CD4-positive, alpha-beta T cell (primary cell): Measurements from ENCODE around the gene ZNF280B. TPM values are rescaled to one million over a fixed set of nuclear protein-coding genes. Genes with fewer than 3 reads are reported as not detected.
A peak's percentile ranks its signal among the peaks of the same experiment; 100 is the strongest.

Experiments used
- ATAC-seq: fragments of 200-7000 bp; cut with Tn5 transposase; one replicate; pipeline ENCODE4 v1.10.0; 2022; ENCODE audit warnings: mild to moderate bottlenecking; ENCODE audit not compliant: poor library complexity
- CTCF ChIA-PET: fragments of 350-600 bp; sonication (Branson Sonifier 250); formaldehyde crosslinking; loops from one replicate; lab custom pipeline; 2021; ENCODE audit warnings: antibody characterized with exemption, inconsistent platforms; lab: Charles Lee
- POLR2A ChIA-PET: fragments of 350-600 bp; sonication (Branson Sonifier 250); formaldehyde crosslinking; loops from one replicate; lab custom pipeline; 2021; ENCODE audit warnings: antibody characterized with exemption, inconsistent platforms; lab: Charles Lee
- DNase-seq, 14 experiments: peaks; one replicate each; pipeline ENCODE4 v3.0.0-alpha.2; 2013 to 2020; ENCODE audit warnings: mixed read lengths in 2 of 14
- H3K27ac ChIP-seq, 2 donors: one replicate each; pipeline versions ENCODE4 v1.5.1 to v1.7.0; 2013; ENCODE audit warnings: low read length in 2 of 2, low read depth in 1 of 2, mild to moderate bottlenecking in 1 of 2
- H3K27me3 ChIP-seq, 2 experiments: 1 replicate in 1 of 2; 2 replicates in 1 of 2; pipeline versions ENCODE4 v1.6.1 to v1.7.0; 2013; ENCODE audit warnings: low read length in 2 of 2, control low read depth in 1 of 2, mild to moderate bottlenecking in 1 of 2, moderate library complexity in 1 of 2; ENCODE audit not compliant: insufficient read depth in 2 of 2, control insufficient read depth in 1 of 2
- H3K36me3 ChIP-seq: one replicate; pipeline ENCODE4 v1.6.1; 2013; ENCODE audit warnings: low read length, control low read depth; ENCODE audit not compliant: insufficient read depth
- H3K4me1 ChIP-seq: one replicate; pipeline ENCODE4 v1.6.1; 2013; ENCODE audit warnings: low read length, control low read depth; ENCODE audit not compliant: insufficient read depth
- H3K4me3 ChIP-seq: one replicate; pipeline ENCODE4 v1.5.1; 2013; ENCODE audit warnings: mild to moderate bottlenecking, low read length, moderate library complexity
- H3K9me3 ChIP-seq, 2 experiments: 1 replicate in 1 of 2; 2 replicates in 1 of 2; pipeline versions ENCODE4 v1.6.1 to v1.7.0; 2013; ENCODE audit warnings: low read length in 2 of 2, mild to moderate bottlenecking in 2 of 2, control low read depth in 1 of 2, moderate library complexity in 1 of 2; ENCODE audit not compliant: control insufficient read depth in 1 of 2, insufficient read depth in 1 of 2
- H3K27ac Mint-ChIP-seq: one replicate; pipeline ENCODE4 v1.8.0; 2020; ENCODE audit warnings: mixed read lengths
- H3K27me3 Mint-ChIP-seq: one replicate; pipeline ENCODE4 v1.8.0; 2021; ENCODE audit warnings: mixed read lengths
- H3K36me3 Mint-ChIP-seq: one replicate; pipeline ENCODE4 v1.8.0; 2021; ENCODE audit warnings: low read depth, mixed read lengths
- H3K4me1 Mint-ChIP-seq: one replicate; pipeline ENCODE4 v1.8.0; 2021; ENCODE audit warnings: low read depth, mixed read lengths
- H3K4me3 Mint-ChIP-seq: one replicate; pipeline ENCODE4 v1.8.0; 2020; ENCODE audit warnings: mild to moderate bottlenecking, mixed read lengths
- H3K9me3 Mint-ChIP-seq: one replicate; pipeline ENCODE4 v1.8.0; 2020; ENCODE audit warnings: mixed read lengths
- CTCF ChIP-seq: fragments of 200-600 bp; IDR thresholded peaks from one replicate; pipeline ENCODE4 v1.8.0; 2022; ENCODE audit warnings: antibody characterized with exemption, mild to moderate bottlenecking
- intact Hi-C, 2 experiments: fragments of 100-400 bp; cut with DNase I in 1 of 2; cut with micrococcal nuclease in 1 of 2; formaldehyde crosslinking; loops; one replicate each; pipeline versions ENCODE4 v1.15.1 to v1.9.0; 2023 to 2025; cut with DNase I, micrococcal nuclease
- total RNA-seq, 174 experiments: library from RNA in 2 of 174; stranded (reverse) in 2 of 174; gene quantifications; one replicate each; pipeline ENCODE4 v1.2.3 and lab custom pipeline; 2021 to 2026

ZNF280B gene
- total RNA-seq, 2 experiments from 2014 or later: 1.0 to 1.2 TPM

DNA sequence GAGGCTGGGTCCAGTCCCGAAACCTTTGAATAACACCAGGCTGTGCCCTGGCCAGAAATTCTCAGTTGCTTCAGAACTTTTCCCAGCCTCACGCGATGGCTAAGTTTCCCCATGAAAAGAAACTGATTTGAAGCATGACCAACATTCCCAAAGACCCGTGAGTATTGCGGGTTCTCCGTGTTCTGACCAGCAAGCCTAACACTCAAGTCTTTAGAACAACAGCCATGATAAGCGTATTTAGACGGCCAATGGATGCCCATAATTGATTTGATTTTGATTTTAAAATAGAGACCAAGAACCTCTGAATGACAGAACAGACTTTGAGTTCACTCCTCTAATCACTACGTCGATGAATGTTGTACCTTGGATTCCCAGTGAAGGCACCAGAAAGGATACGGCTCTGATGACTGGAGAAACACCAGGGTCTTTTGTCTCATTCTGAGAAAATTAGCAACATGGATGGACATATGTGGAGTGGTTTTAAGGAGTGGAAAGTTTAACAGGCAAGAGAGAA is 43.9 kb downstream of the ZNF280B start:
- H3K9me3 Mint-ChIP-seq: peaks cover 8% of the 10 kb centered on the region
- Histone ChIP-seq H3K27me3 (peaks cover 17 to 19% of the 10 kb centered on the region in 2 experiments), H3K27ac (no peak overlapping the region), H3K9me3 (peaks cover 8 to 10% of the 10 kb centered on the region in 2 experiments), H3K4me1 (no peaks in the 10 kb centered on the region), H3K36me3 (no peaks in the 10 kb centered on the region), H3K4me3 (no peak overlapping the region)
- H3K4me3 Mint-ChIP-seq: no peak overlapping the region
- ATAC-seq: no peak
- no peak overlapping the region for H3K27ac Mint-ChIP-seq
- H3K36me3 Mint-ChIP-seq: peaks cover 4% of the 10 kb centered on the region
- intact Hi-C loops: loop anchor here (5.0 to 10.0 kb wide), 4 partner anchors 120 to 493 kb away; no protein-coding TSS in a partner anchor
- peaks cover 71% of the 10 kb centered on the region for H3K27me3 Mint-ChIP-seq
- no peak for DNase-seq
- ChIA-PET CTCF (no interaction called here), POLR2A (no interaction called here)
- no peaks in the 10 kb centered on the region for H3K4me1 Mint-ChIP-seq
- no peak for TF ChIP-seq CTCF

- H3K4me3 ChIP-seq: no peak overlapping the region
- peaks cover 66% of the 10 kb centered on the region for H3K27me3 Mint-ChIP-seq
- POLR2A ChIA-PET: no interaction called here
Observed at GRCh38 chr22:22463855-22464540, 44.5 kb downstream of the ZNF280B start.

More at GRCh38 chr22:22463855-22464540, 44.5 kb downstream of the ZNF280B start:
- H3K27me3 ChIP-seq: peaks cover 17 to 19% of the 10 kb centered on the region in 2 experiments
- ATAC-seq (no peak), DNase-seq (peak in 13 of 14 experiments; percentile 3 to 78 (median 28))
- TF ChIP-seq CTCF: peak; percentile 88
- H3K36me3 Mint-ChIP-seq: peaks cover 4% of the 10 kb centered on the region
- no peak overlapping the region for H3K27ac Mint-ChIP-seq
- H3K27ac ChIP-seq: no peak overlapping the region
- no peaks in the 10 kb centered on the region for H3K4me1 ChIP-seq
- intact Hi-C loops: loop anchor here (5.0 to 10.0 kb wide), 4 partner anchors 121 to 493 kb away; no protein-coding TSS in a partner anchor
- H3K36me3 ChIP-seq: no peaks in the 10 kb centered on the region
- CTCF ChIA-PET: no interaction called here
- no peak overlapping the region for H3K4me3 Mint-ChIP-seq
- H3K4me1 Mint-ChIP-seq: no peaks in the 10 kb centered on the region
- peaks cover 10 to 16% of the 10 kb centered on the region in 2 experiments for H3K9me3 ChIP-seq
- H3K9me3 Mint-ChIP-seq: peaks cover 5% of the 10 kb centered on the region
